Effector memory CD4-positive, alpha-beta T cell (primary cell): ENCODE data around the gene ZNF407.

Source experiments
- DNase-seq, 3 donors: peaks; one replicate each; pipeline ENCODE4 v3.0.0-alpha.2; 2020
- H3K27ac ChIP-seq: 2 replicates; pipeline ENCODE4 v1.7.0; 2013; ENCODE audit warnings: mild to moderate bottlenecking, low read length, moderate library complexity; ENCODE audit not compliant: insufficient read depth, poor library complexity, severe bottlenecking
- H3K27me3 ChIP-seq: replicated peaks from 2 replicates; pipeline ENCODE4 v1.7.0; 2013; ENCODE audit warnings: mild to moderate bottlenecking, low read length; ENCODE audit not compliant: insufficient read depth, control insufficient read depth, poor library complexity, severe bottlenecking
- H3K36me3 ChIP-seq: 2 replicates; pipeline ENCODE4 v1.7.0; 2013; ENCODE audit warnings: mild to moderate bottlenecking, low read length, moderate library complexity; ENCODE audit not compliant: control insufficient read depth, insufficient read depth
- H3K4me1 ChIP-seq: 2 replicates; pipeline ENCODE4 v1.7.0; 2013; ENCODE audit warnings: low read length, mild to moderate bottlenecking; ENCODE audit not compliant: control insufficient read depth, insufficient read depth, poor library complexity, severe bottlenecking
- H3K4me3 ChIP-seq: 2 replicates; pipeline ENCODE4 v1.7.0; 2013; ENCODE audit warnings: low read length, low read depth, mild to moderate bottlenecking; ENCODE audit not compliant: insufficient read depth, poor library complexity, severe bottlenecking
- H3K9me3 ChIP-seq: 2 replicates; pipeline ENCODE4 v1.7.0; 2013; ENCODE audit warnings: mild to moderate bottlenecking, low read length, moderate library complexity; ENCODE audit not compliant: control insufficient read depth

Gene ZNF407

GRCh38 chr18:74682141-74682990 is 84.7 kb downstream of the ZNF407 start:
- Histone ChIP-seq H3K4me3 (no peak overlapping the region), H3K9me3 (no peaks in the 10 kb centered on the region), H3K36me3 (no peaks in the 10 kb centered on the region), H3K27ac (no peak overlapping the region), H3K4me1 (no peaks in the 10 kb centered on the region), H3K27me3 (no peaks in the 10 kb centered on the region)
- DNase-seq: no peak

DNA sequence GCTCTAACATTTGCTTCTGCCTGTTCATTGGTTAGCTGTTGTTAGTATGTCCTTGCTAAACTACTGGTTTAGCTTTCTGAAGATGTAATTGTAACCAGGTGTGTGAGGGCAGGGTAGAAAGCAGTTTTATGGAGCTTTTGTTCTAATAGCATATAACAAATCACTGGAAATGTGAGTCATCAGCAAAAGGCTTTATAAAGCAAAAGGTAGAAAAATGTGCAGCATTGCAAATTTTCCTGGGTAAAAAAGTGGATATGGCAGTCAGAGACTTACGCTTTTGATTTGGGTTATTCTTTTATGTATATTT is 85.3 kb downstream of the ZNF407 start:
- Histone ChIP-seq H3K27me3 (no peaks in the 10 kb centered on the region), H3K4me1 (no peaks in the 10 kb centered on the region), H3K27ac (no peak overlapping the region), H3K4me3 (no peak overlapping the region), H3K9me3 (no peaks in the 10 kb centered on the region), H3K36me3 (no peaks in the 10 kb centered on the region)
- no peak for DNase-seq

GRCh38 chr18:74683573-74683972 is 85.9 kb downstream of the ZNF407 start:
- H3K36me3 ChIP-seq: no peaks in the 10 kb centered on the region
- no peaks in the 10 kb centered on the region for H3K4me1 ChIP-seq
- no peak for DNase-seq
- no peaks in the 10 kb centered on the region for H3K9me3 ChIP-seq
- H3K27me3 ChIP-seq: no peaks in the 10 kb centered on the region
- H3K4me3 ChIP-seq: no peak overlapping the region
- H3K27ac ChIP-seq: no peak overlapping the region

DNA sequence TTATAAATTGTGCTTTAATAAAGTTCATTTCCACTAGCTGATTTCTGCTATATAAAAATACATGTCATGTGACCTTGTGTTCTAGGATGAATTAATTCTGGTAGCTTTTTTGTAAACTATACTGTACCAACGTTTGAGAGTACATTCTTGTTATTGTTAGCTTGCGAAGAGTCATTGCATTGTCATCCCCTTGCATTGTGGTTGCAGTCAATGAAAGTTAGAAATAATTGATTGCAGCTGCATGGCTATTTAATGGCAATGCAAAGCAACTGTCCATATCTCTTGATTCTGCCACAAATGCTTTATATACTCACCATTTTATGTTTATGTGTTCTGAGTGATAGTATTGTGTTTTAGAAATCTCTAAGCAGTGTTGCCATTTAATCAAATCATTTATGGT is 91.6 kb downstream of the ZNF407 start:
- Histone ChIP-seq H3K4me3 (no peak overlapping the region), H3K27ac (no peak overlapping the region), H3K27me3 (no peaks in the 10 kb centered on the region), H3K4me1 (no peaks in the 10 kb centered on the region), H3K9me3 (no peaks in the 10 kb centered on the region), H3K36me3 (no peaks in the 10 kb centered on the region)
- DNase-seq: no peak

DNA sequence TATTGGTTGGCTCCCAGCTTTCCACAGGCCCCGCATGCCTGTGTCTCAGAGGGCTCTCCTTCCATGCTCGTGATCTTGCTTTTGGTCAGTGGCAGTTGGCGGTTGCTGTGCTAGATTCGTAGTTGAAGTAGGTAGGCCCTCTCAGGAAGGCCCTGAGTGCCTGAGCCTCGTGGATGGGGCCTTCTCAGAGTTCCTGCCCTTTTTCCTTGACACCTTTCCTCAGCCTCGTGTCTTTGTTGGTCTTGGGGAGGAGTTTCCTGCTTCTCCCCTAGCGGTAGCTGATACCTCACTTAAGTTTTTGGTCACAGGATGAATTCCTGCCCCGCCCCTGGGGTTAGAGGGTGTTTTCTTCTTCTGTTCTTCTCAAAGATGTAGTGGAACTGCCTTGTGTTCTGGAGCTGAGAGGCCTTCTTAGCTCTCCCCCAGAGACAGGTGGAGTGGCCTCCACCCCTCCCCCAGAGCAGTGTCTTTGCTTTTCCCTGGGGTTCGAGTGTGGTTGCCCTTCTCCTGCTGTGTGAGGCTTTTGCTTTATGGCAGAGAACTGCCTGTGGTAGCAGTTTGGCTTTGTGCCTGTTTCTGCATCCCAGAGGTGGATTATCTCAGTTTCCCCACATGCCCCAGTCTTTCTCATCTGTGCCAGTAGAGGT is 94.8 kb downstream of the ZNF407 start:
- no peaks in the 10 kb centered on the region for H3K36me3 ChIP-seq
- no peak overlapping the region for H3K4me3 ChIP-seq
- no peaks in the 10 kb centered on the region for H3K27me3 ChIP-seq
- no peaks in the 10 kb centered on the region for H3K4me1 ChIP-seq
- H3K27ac ChIP-seq: no peak overlapping the region
- DNase-seq: no peak
- no peaks in the 10 kb centered on the region for H3K9me3 ChIP-seq

- Histone ChIP-seq H3K27ac (no peak overlapping the region), H3K36me3 (no peaks in the 10 kb centered on the region), H3K27me3 (no peaks in the 10 kb centered on the region), H3K9me3 (no peaks in the 10 kb centered on the region), H3K4me1 (no peaks in the 10 kb centered on the region), H3K4me3 (no peak overlapping the region)
- DNase-seq: no peak
Measured at GRCh38 chr18:74694436-74694835, 96.8 kb downstream of the ZNF407 start.

- H3K4me1 ChIP-seq: no peaks in the 10 kb centered on the region
- H3K9me3 ChIP-seq: no peaks in the 10 kb centered on the region
- H3K27ac ChIP-seq: no peak overlapping the region
- no peaks in the 10 kb centered on the region for H3K27me3 ChIP-seq
- H3K36me3 ChIP-seq: no peaks in the 10 kb centered on the region
- no peak for DNase-seq
- H3K4me3 ChIP-seq: no peak overlapping the region
Measured at GRCh38 chr18:74695170-74695569, 97.5 kb downstream of the ZNF407 start.

DNA sequence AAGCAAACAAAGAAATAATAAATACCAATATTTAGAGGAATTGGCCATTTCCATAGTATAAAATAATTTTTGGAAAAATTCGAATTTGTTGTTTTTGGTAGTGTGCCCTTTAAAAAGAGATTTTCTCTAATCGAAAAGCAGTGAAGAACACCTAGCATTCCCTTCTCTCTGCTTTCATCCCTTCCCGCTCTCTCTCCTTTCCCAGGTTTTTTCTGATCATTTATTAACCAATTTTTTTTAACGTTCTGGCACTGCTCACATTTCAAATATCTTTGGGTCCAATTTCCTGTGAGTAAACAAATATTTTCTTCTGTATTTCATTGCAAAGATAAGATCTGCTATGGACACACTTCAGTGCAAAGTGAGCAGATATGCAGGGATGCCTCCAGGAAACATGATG is 101.2 kb downstream of the ZNF407 start:
- DNase-seq: no peak
- Histone ChIP-seq H3K9me3 (no peaks in the 10 kb centered on the region), H3K27ac (no peak overlapping the region), H3K36me3 (peaks cover 3% of the 10 kb centered on the region), H3K4me1 (no peaks in the 10 kb centered on the region), H3K4me3 (no peak overlapping the region), H3K27me3 (no peaks in the 10 kb centered on the region)

DNA sequence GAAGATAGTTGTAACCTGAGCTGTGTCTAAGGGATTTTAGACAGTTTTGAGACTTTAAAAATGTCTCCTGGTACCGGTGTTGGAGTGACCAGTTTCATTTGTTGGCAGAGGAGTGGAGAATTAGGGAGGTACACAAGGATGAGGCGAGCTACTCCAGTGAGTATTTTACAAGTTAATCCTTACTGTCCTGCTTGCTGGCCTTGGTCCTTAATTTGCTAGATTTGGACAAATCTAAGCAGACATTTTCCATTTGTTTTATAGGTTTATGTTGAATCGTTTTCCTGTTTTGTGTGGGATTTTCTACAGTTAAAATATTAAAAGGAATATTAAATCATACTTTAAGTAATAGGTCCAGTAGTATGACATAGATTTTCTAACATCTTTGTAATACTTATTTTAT is 101.8 kb downstream of the ZNF407 start:
- Histone ChIP-seq H3K27me3 (no peaks in the 10 kb centered on the region), H3K36me3 (peaks cover 3% of the 10 kb centered on the region)
- DNase-seq: no peak

DNA sequence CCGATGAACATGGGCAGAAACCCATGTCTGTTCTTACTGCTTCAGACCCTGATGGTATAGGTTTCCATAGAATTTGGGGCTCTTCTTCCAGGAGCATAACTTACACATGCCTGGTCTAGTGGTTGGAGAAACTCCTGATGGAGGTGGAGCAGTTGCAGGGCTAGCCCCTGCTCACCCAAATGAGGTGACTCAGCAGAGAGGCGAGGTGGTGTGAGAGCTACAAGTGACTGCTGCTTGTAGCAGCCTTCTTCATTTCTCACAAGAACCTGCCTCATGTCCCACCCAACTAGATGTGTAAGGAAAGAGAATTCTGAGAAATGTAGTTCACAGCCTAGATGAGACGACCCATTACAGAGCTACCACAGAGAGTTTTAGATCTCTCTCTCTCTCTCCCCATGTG is 105.3 kb downstream of the ZNF407 start:
- Histone ChIP-seq H3K4me1 (no peaks in the 10 kb centered on the region), H3K4me3 (no peak overlapping the region), H3K36me3 (peaks cover 3% of the 10 kb centered on the region), H3K27ac (no peak overlapping the region), H3K9me3 (no peaks in the 10 kb centered on the region), H3K27me3 (no peaks in the 10 kb centered on the region)
- no peak for DNase-seq

More for the DNA sequence above, 101.8 kb downstream of the ZNF407 start:
- Histone ChIP-seq H3K27ac (no peak overlapping the region), H3K4me3 (no peak overlapping the region), H3K4me1 (no peaks in the 10 kb centered on the region), H3K9me3 (no peaks in the 10 kb centered on the region)
